ENCODE results near the gene FGFR3. TPM values are rescaled to one million over a fixed set of nuclear protein-coding genes. Genes with fewer than 3 reads are reported as not detected.

The FGFR3 gene
- total RNA-seq, 1 donor from 2014 or later: 11.3 TPM

GRCh38 chr4:1792158-1792831 lies 798 bp upstream of the FGFR3 start:
- Mint-ChIP-seq H3K4me1 (ENCODE audit: low read depth, unreplicated experiment) (no peaks in the 10 kb centered on the region), H3K27ac (ENCODE audit: unreplicated experiment) (no peak overlapping the region), H3K4me3 (ENCODE audit: unreplicated experiment) (no peak overlapping the region), H3K27me3 (ENCODE audit: unreplicated experiment) (peaks cover 14% of the 10 kb centered on the region), H3K9me3 (ENCODE audit: unreplicated experiment) (peaks cover 2% of the 10 kb centered on the region), H3K36me3 (ENCODE audit: unreplicated experiment) (no peaks in the 10 kb centered on the region)
- TF ChIP-seq CTCF (IDR thresholded peaks at IDR 0.05; ENCODE audit: partially characterized antibody, unreplicated experiment): no peak
- no peak for DNase-seq

GRCh38 chr4:1793496-1793840 lies 375 bp downstream of the FGFR3 start:
- Mint-ChIP-seq H3K4me1 (ENCODE audit: low read depth, unreplicated experiment) (no peaks in the 10 kb centered on the region), H3K27ac (ENCODE audit: unreplicated experiment) (no peak overlapping the region), H3K36me3 (ENCODE audit: unreplicated experiment) (no peaks in the 10 kb centered on the region), H3K27me3 (ENCODE audit: unreplicated experiment) (peaks cover 14% of the 10 kb centered on the region), H3K9me3 (ENCODE audit: unreplicated experiment) (peaks cover 2% of the 10 kb centered on the region), H3K4me3 (ENCODE audit: unreplicated experiment) (no peak overlapping the region)
- TF ChIP-seq CTCF (IDR thresholded peaks at IDR 0.05; ENCODE audit: partially characterized antibody, unreplicated experiment): no peak
- no peak for DNase-seq

GRCh38 chr4:1793940-1794808 lies 1.1 kb downstream of the FGFR3 start:
- Mint-ChIP-seq H3K36me3 (ENCODE audit: unreplicated experiment) (no peaks in the 10 kb centered on the region), H3K27ac (ENCODE audit: unreplicated experiment) (no peak overlapping the region), H3K9me3 (ENCODE audit: unreplicated experiment) (peaks cover 2% of the 10 kb centered on the region), H3K4me3 (ENCODE audit: unreplicated experiment) (no peak overlapping the region), H3K27me3 (ENCODE audit: unreplicated experiment) (peaks cover 16% of the 10 kb centered on the region), H3K4me1 (ENCODE audit: low read depth, unreplicated experiment) (no peaks in the 10 kb centered on the region)
- no peak for TF ChIP-seq CTCF (IDR thresholded peaks at IDR 0.05; ENCODE audit: partially characterized antibody, unreplicated experiment)
- no peak for DNase-seq

- no peak for TF ChIP-seq CTCF (IDR thresholded peaks at IDR 0.05; ENCODE audit: partially characterized antibody, unreplicated experiment)
- no peaks in the 10 kb centered on the region for H3K4me1 Mint-ChIP-seq (ENCODE audit: low read depth, unreplicated experiment)
- DNase-seq: no peak
- peaks cover 16% of the 10 kb centered on the region for H3K27me3 Mint-ChIP-seq (ENCODE audit: unreplicated experiment)
- no peak overlapping the region for H3K4me3 Mint-ChIP-seq (ENCODE audit: unreplicated experiment)
- no peaks in the 10 kb centered on the region for H3K36me3 Mint-ChIP-seq (ENCODE audit: unreplicated experiment)
- no peak overlapping the region for H3K27ac Mint-ChIP-seq (ENCODE audit: unreplicated experiment)
- H3K9me3 Mint-ChIP-seq (ENCODE audit: unreplicated experiment): peaks cover 2% of the 10 kb centered on the region
Observed at GRCh38 chr4:1794809-1795298, 1.8 kb downstream of the FGFR3 start.
